Activated T-helper 1 cell treated with Interleukin-2 at 50 U/mL for 16 hours (primary cell): Measurements from ENCODE around the gene DNAJC27.

Experiments
- DNase-seq: peaks from one replicate; pipeline ENCODE4 v3.0.0-alpha.2; 2020; ENCODE audit warnings: low read depth

Gene DNAJC27

DNA sequence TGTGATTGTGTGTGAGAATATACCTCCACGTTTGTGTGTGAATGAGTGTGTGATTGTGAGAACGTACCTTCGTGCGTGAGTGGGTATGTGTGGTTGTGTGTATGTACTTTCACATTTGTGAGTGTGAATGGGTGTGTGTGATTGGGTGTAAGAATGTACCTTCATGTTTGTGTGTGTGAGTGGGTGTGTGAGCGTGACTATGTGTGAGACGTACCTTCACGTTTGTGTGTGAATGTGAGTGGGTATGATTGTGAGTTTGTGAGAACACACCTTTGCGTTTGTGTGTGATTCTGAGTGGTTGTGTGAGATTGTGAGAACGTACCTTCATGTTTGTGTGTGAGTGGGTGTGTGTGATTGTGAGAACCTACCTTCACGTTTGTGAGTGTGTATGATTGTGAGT is 45.9 kb downstream of the DNAJC27 start:
- DNase-seq: no peak

DNA sequence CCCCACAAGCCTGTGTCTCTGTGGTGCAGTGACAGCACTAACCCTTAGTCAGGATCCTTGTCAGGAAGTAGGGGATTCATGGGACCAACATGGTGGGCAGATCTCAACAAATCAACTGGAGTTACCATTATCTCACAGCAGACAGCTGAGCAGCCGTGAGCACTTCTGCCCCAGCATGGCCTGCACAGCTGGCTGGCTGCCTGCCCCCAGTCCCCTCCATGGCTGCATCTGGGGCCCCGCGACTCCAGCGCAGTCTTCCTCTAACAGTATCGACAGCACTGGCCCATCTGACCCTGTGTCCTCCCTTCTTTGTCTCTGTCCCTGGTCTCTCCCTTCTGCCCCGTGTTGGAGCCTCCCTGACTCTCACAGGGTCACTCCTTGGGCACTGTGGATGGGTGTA is 47.0 kb downstream of the DNAJC27 start:
- no peak for DNase-seq

DNA sequence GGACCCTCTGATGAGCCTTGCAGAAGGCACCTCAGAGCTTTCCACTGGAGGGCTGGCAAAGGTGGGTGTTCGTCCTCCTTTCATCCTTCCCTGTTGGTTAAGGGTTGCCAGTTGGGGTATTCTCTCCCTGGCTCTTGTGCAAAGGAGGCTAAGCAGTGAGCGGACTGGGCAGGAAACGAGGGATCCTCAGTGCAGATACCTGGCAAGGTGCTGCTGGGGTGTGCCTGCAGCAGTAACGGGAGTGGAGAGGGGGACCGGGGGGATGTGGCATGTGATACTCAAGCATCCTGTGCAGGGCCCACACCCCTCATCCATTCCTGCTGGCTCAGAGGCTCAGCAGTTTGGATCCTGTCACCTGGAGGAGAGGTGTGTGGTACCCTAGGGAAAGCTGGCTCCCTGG is 47.5 kb downstream of the DNAJC27 start:
- no peak for DNase-seq

DNA sequence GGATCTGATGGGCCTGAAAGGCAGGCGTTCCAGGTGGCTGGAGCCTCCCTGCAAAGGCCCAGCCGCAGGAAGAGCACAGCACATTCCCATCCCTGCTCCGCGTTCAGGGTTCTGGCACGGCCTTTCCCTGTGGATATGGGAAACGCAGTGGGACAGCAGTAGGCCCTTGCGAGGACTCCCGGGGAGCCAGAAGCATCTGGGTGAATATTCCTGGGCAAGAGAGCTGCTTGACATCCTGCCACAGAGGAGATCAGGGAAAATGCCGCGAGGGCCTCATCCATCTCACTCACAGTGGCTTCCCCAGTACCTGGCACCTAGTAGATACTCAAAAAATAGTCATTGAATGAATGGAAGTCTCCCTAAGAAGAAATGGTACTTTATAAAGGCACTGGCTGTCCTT is 48.6 kb downstream of the DNAJC27 start:
- no peak for DNase-seq

DNA sequence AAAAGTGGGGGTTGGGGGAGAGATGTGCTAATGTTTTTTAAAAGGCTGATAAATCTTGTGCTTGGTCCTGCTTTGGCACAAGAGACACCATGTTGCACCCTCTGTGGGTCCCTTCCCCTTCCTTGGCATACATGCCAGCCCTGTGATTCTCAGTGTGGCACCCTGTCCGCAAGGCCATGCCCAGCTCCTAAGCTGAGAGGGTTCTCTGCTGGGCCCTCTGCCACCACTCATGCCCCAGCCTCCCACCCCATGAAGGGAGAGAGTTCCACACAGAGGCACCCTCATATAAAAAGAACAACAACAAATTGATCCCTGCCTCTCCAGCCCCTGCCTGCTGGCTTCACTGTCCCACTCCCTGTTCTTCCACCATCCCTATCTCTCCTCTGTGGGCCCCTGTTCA is 49.2 kb downstream of the DNAJC27 start:
- DNase-seq: no peak

DNA sequence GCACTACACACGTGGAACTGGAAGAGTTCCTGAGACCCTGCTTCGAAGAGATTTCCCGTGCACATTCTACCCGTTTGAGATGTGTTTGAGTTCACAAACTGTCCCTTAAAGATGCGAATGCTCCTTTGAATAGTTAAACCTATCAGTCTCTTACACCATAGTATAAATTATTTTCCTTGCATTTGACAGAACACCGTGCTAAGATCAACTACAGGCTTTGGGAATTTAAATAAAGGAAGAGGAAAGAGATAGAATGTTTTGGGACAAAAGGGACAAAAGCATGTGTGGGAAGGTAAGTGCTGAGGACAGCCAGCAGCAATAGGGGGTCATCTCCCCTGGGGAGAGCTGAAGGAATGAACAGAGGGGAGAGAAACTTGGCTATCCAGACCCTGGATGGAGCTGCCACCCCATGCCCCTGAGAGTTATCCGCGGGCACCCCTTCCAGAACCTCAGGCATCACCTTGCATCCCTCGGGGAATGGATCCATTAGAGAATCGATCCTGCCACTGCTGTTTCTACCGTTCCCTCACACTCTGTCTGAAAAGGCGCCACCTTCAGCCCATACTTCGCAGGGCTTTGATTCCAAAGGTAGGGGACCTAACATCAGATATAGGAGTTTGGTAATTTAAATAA is 50.8 kb downstream of the DNAJC27 start:
- DNase-seq: no peak

DNA sequence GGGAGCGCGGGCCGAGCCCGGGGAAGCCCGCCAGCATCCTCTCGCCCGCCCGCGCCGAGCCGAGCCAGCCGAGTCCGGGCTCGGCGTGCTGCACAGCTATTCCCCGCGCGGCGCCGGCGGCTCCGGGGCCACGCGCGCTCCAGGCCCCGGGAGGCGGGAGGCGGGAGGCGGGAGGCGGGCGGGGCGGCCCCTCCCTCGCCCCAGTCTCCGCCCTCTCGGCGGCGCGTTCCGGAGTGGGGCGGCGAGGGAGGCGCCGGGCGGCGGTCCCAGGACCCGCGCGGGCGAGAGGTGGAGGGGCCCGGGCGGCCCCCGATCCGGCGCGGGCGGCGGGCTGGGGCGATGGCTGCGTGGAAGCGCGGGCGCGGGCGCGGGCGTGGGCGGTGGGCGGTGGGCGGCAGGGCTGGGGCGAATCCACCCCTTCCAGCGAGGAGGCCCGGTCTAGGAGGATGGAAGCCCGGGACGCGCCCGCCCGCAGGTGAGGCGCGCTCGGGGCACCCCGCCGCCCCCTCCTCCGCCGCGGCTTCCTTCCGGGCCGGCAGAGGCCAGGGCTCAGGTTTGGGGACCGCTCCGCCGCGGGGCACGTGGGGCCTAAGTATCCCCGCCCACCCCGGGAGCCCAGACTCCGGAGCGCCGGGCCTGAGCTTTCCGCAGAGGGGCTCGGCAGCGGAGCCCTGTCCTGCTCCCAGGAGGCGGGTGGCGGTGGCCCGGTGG is 51.5 kb downstream of the DNAJC27 start, which contains the start of gene ADCY3:
TSS of gene ADCY3 (minus strand) at position 140 of the 711 bp plus-strand sequence. CDS start 1,250 bp downstream, outside the sequence.
- peak; percentile 57 for DNase-seq

DNA sequence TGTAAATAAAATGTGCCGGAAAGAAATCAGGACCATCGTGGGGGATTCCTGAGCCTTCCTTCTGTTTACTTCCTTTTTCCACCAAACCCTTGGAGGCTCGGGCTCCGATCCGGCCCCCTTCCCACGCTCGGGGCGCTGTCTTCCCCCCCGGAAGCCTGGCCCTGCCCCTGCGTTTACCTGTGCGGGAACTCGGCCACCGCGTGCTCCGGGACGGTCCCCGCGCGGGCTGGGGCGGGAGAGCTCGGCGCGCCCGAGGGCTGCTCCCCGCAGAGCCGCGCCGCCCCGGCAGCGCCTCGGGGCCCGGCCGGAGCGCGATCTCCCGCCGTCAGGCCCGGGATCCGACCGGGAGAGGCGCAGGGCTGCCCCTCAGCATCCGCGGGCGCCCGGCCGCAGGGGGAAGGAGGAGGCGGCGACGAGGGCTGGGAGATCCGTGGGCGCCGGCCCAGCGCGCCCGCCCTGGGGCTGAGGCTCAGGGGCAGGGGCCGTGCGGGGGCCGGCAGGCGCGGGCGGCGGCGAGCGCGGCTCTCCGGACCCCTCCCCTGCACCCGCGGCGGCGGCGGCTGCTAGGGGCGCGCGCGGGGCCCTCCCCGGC is 52.2 kb downstream of the DNAJC27 start:
- DNase-seq: no peak

DNA sequence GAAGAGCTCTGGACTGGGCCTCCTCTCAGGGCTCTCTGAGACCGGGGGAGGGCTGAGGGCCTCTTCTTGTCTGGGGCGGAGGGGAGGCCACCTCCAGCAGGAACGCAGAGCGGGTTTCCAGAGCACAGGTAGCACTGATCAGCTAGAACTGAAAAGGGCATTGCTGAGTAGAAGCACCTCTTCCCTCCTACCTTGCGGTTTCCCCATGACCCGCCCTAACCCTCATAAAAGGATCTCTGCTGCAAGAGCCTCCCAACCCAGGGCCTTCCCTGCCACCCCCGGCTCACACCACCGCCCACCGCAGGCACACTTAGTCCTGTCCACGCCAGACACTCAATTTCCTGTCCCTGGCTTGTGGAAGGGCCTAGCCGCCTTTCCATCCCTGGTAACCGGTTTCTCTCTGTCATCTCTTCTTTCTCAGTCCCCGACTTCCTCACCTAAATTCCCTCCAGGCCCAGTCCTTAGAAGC is 52.7 kb downstream of the DNAJC27 start:
- peak; percentile 32 for DNase-seq

DNA sequence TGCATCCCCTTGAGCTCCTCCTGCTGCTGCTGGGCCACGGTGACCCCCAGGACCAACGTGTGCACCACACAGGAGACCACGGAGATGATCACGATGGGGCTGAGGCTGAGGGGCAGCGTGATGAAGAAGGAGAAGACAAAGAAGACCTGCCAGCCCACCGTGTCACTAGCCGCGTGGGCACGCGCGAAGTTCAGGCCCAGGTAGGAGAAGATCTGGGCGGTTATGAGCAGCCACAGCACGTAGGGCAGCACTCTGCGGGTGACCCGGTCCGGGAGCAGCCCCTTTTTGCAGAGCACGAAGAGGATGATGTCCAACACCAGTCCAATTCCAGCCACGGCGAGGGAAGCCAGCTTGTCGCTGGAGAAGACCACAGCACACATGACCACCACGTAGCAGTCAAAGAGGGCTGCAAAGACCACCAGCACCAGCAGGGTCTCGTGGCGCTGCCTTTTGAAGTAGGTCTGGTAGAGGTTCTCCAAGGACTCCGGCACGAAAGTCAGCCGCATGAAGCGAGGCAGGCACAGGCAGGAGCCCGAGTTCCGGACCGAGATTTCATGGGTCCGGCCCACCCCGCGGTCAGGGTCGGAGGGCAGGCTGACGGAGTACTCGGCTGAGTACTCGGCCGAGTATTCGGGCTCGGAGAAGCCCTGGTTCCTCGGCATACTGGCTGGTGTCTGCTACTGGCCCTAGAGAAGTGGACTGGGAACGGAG is 53.3 kb downstream of the DNAJC27 start:
- no peak for DNase-seq

DNA sequence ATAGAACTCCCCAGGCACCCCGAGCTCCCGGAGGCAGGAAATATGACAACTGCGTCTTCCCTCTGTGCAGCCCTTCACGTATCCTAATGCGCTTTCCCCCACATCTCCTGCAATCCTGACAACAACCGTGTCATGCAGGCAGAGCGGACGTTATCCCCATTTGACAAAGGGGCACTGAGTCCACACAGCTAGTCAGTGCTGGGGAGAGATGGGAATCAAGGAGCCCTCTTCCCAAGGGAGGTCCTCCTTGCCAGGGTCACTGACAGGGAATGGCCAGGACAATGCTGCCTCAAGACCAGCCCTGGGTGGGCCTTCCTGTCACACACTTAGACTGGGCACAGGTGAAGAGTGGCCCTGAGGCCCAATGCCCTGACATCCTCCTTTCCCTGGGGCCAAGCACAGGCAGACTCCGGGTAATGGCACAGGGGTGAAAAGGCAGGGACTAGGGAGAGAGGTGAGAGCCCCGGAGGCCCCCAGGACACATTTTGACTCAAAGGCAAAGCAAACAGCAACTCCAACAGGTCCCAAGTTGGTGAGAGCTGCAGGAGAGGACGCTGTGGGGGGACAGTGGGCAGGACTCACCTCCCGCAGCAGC is 53.9 kb downstream of the DNAJC27 start:
- no peak for DNase-seq

DNA sequence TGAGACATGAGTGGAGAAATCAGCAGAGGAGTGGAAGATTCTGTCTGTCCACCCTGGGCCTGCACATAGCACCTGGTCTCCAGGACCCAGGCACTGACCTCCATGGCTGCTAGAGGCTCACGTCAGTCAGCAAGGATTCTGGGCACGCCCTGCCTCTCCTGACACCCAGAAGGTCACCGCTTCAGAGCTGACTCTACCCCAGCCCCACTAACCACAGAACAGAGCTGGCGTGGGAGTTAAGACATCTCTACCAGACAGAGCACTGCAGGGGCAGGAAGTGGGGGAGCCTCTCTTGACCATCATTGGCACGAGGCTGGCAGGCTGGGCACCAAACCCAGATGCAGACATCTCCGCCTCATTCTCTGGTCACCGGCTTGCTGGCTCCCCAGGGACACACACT is 54.7 kb downstream of the DNAJC27 start:
- DNase-seq: no peak

DNA sequence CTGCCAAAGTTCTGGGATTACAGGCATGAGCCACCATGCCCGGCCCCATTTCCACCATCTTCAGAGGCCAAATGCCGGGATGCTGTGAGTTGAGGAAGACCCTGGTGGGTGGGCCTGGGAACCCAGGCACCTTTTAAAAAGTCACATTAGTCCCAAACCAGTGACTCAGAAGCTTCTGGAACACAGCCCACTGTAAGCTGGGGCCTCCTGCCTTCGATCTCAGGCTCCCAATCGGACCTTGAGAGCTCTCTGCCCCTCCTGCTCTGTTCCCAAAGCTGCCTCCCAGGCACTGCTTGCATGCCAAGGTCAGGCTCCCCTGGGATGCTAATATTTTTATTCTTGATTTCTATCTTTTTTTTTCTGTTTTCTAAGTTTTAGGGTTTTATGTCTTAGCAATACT is 56.0 kb downstream of the DNAJC27 start:
- DNase-seq: no peak

DNA sequence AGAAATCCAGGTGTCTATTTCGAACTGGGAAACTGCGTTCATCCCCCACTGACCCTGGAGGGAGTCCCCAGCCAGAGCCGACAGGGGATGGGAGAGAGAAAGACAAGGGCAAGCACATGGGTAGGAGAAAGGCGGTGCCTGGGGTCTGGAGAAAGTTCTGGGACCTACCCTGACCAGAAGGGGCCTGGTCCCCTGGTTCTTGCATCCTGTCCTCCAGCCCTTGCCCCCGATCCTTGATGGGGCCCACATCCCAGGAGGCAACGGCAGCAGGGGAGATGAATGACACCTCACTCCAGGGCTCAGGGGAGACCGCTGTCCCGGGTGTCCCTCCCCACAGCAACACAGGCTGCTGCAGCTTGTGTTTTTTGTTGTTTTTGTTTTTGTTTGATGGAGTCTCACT is 56.6 kb downstream of the DNAJC27 start:
- DNase-seq: no peak

DNA sequence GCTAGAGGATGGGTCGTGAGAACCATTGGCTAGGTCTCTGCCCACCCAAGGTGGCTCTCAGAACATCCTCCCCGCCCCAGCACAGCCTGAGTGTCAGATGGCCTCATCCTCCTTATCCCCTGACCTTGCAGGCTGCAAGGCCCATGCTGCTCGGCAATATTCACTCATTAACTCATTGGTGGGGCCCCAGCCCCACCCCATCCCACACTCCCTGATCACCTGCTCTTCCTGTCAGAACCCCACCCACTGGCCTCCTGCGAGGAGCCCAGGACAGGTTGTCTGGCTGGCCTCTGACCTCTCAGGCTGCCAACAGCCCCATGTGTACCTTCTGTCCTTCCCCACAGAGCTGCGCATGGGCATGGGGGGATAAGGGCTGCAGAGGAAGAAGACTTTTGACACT is 57.0 kb downstream of the DNAJC27 start:
- DNase-seq: no peak

DNA sequence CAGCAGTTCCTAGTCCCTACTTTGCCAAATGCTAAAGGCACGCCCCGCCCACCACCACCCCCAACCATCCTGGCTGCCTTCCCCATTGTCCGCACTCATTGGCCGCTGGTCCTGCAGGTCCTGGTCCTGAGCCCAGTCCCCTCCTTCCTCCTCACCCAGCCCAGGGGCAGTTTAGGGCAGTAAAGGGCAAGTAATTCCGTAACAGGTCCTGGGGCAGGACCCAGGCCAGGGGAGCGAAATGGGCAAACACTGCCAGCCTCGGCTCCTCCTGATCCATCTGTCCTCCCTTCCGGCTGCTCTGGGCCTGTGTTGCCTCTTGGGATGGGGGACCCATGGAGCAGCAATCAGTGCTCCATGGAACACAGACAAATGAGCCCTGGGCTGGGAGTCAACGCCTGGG is 57.8 kb downstream of the DNAJC27 start:
- DNase-seq: no peak

DNA sequence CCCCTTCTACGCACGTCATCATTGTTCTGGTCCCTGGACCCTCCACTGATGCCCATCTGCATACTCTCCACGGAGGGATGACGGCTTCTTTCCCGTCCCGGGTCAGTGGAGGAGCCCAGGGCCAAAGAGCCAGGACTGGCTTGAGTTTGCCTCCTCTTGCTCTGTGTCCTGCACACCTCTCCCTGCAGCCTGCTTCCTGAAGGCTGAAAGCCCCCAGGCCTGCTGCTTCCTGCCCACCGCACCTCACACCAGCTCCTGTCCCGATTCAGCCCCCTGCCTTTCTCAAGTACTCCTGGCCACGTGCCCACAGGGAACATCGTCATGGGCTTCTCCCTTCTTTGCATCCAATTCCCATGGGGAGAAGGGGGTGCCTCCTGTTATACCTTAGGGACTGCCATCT is 58.8 kb downstream of the DNAJC27 start:
- no peak for DNase-seq

DNA sequence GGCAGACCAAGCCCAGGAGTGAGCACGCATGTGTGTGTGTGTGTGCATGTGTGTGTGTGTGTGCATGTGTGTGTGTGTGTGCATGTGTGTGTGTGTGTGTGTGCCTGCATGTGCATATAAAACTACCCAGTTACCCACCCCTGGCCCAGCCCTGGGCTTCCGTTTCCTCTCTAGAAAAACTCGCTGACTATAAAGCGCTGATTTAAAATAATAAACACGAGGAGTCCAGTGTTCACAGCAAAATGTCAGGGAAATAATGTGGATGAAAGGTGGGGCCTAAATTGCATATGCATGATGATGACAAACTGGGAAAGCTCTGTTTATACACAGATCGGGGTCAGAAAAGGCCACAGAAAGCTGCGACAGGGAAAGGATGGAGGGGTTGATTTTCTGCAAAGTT is 59.2 kb downstream of the DNAJC27 start:
- DNase-seq: no peak

DNA sequence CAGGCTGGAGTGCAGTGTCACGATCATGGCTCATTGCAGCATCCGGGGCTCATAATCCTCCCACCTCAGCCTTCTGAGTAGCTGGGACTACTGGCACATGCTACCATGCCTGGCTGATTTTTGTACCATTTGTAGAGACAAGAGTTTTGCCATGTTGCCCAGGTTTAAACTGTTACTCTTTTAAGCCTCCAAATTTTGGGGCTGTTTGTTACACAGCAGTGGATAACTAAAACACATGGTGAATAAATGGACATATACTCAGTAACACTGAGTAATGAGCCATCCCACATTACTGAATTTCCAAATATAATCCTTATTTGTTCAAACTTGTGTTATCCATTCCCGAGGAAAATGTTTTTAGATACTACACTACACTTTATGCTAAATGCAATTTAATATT is 61.5 kb downstream of the DNAJC27 start:
- DNase-seq: no peak

DNA sequence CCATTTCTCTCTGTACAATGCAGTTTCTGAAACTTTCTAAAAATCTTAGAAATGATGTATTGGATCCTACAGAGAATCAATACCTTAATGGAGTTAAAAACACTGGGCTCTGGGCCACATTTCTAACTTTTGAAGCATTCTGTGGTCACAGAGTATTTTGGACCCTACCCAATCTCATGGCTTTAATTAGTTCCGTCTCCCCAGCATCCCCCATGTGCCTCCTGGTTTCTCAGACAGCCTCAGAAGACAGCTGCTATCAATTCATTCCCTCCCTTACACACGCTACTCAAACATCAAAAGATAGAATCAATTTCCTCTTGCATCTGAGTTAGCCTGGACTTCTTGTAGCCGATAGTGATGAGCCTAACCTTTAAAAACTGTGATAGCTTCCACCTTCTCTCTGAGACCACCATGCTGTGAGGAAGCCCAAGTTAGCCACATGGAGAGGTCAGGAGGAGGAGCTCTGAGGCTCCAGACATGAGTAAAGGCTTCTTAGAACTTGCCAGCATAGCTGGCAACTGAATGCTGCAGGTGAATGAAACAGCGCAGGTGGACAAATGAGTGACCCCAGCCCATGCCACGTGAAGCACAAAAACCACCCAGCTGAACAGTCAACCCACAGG is 62.1 kb downstream of the DNAJC27 start:
- no peak for DNase-seq

DNA sequence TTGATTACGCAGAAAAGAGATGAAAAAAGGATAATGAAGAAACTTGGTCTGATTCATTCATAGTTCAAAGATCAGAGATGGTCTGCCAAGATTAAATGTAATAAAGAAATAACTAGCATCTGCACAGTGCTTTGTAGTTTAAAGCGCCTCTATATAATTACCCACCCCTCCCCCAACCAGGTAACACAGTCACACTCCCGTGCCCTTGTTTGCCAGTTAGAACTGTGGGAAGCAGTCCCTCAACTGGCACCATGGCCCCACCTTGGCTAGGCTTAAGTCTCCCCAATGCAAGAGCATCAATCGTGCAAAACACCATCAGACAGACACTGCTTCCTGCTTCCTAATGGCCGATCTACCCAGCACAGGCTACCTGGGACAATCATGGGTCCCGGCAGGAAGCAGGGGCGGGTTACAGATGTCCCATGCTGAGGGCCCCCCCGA is 63.3 kb downstream of the DNAJC27 start:
- no peak for DNase-seq

DNA sequence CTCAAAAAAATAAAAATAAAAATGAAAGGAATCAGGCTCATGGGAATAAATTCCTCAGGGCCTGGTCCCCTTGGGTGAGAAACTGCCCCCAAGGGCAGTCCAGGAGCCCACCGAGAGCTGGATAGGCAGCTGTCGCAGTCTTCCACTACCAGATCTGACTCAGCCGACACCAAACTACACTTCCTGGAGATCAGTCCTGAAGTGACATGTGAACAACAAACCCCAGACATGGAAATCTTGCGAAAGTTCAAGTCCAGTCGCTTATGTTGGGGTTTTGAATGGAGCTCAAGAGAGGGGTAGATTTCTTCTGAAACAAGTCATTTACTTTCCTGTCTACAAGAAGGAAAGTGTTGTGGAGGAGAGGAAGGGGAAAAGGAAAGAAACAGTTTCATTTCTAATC is 64.6 kb downstream of the DNAJC27 start:
- DNase-seq: no peak
